Inflammatory macrophage treated with lipopolysaccharide for 4 hours (primary cell): ENCODE results near the gene GLP1R.

ENCODE experiments used
- DNase-seq: peaks from one replicate; pipeline ENCODE4 v3.0.0-alpha.2; 2020

The GLP1R gene

DNA sequence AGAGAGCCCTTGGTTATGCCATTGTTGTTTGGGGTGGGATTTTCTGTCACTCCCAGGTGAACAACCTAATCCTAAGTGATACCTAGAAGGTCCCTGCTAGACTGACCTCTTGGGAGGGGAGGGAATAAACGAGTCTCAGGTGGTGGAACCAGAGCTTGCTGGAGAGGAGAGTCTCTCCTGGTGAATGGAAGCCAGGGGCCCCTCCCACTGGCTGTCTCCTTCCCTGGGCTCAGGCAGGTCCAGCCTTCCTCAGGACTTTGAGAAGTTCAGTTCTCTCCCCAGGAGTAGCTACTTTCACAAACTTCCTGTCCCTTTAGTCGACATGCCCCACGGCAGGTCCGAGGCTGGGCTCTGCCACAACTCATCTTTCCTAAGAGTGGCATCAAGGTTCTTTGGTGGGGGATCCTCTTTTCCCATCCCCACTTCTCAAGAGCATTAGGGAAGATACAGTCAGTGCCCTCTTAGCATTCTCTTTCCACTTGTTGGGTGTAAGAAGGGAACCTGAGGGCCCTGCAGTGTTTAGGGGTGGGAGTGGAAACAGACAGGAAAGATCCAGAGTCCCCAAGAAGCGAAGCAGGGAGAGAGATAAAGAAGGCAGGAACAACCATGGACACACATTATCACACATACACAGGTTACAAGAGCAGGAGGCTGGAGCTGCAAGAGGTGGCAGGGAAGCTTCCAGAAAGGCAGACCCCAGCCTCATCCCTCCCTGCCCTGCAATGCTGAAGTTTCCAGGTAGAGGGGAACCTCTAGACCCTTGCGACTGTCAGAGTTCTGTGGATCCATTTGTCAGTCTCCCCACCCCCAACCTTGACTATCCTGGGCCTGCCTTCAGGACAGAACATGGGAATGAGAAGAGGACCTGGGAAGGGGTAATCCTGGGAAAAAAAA lies 900 bp upstream of the GLP1R start:
- no peak for DNase-seq

DNA sequence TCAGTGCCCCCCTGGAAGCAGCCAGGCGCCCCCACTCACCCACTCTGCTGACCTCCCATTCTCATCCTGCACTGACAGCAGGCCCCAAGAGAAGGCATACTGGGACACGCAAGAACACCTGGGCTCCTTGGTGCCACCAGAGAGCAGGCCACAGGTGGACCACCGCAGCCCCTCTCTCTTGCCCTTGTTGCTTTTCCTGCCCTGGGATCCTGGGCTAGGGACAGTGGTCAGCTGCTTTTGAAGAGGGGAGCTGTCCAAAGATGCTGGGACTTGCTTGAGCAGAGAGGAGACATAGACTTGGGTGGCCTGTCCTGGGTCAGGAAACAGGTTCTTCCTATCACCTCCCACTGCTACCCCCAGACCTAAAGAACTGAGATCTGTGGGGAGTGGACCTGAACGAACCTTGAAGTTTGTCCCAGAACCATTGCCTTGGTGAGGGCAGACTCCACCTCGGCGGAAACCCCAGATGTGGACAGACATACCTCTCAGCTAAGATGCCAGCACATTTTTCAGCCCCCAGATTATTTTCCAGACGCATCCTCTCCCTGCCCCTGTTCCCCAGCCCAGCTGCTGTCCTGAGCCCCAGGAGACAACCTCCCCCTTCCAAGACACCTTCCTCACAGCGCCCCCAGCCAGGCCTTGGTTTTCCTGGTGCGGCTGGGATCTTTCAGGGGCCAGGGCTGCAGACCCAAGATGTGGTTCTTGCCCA lies 1.1 kb downstream of the GLP1R start:
- DNase-seq, result no peak

GRCh38 chr6:39050453-39051112 lies 2.0 kb downstream of the GLP1R start:
- DNase-seq, result no peak

- DNase-seq, result no peak
These were observed 3.0 kb downstream of the GLP1R start for GRCh38 chr6:39051399-39052122.

DNA sequence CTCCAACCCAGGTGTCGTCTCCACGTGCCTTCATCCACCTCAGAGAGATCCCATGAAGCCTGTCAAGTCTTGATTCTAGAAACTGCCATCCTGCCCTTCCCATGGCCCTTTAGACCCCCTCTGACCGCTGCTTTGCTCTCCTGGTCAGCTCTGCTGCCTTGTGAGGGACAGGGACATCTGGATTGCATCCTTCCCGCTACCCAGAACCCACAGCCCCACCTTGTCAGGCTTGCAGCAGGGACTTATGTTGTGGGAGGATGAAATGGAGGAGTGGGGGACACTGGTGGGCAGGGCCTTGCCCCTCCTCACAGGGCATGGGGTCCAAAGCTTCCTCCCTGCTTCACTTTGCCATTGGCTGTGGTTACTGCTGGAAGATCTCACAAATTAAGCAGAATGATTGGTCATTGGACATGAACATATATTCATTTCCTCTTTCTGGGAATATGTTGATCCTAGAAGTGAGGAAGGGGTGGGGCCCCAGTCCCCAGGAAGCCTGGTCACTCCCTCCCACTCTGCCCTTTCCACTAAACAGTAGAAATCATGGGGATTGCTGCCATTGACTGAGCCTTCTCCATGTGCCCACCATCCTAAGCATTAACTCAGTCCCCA lies 4.5 kb downstream of the GLP1R start:
- DNase-seq, result peak; percentile 18

- DNase-seq, result no peak
These were observed 5.4 kb downstream of the GLP1R start for GRCh38 chr6:39053854-39054576.

- DNase-seq, result no peak
These were observed 6.1 kb downstream of the GLP1R start for GRCh38 chr6:39054577-39055142.

DNA sequence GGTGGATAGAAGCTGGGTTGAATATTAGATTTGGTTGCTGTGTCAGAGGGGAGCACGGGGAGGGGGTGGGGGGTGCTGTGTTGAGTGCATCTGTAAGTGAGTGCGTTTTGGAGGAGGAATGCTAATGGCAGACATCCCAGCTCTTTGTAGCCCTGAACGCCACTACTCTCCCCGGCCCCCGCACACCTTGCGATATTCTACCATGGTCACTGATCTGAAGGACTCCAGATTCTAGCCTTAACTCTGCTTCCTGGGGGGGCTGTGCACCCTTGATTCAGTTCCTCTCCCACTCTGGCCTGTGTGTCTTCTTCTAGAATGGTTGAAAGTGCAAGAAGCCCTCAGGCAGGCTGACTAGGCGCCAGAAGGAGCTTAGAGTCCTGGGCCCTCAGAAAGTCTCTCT lies 7.1 kb downstream of the GLP1R start:
- no peak for DNase-seq

DNA sequence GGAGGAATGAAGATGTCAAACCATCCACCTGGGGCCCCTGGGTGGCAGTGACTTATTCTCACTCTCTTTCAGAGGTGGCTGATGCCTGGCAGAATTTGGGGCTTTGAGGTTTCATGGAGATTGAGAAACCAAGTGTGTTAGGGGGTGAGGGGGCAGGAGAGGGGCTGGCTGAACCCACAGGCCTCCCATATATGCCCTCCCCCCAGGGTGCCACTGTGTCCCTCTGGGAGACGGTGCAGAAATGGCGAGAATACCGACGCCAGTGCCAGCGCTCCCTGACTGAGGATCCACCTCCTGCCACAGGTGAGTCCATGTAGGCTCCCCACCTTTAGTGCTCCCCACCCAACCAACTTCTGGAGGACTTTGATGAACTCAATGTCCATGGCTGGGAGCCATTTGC lies 7.6 kb downstream of the GLP1R start:
- DNase-seq, result no peak

- DNase-seq, result no peak
These were observed 8.1 kb downstream of the GLP1R start for GRCh38 chr6:39056681-39057080.

DNA sequence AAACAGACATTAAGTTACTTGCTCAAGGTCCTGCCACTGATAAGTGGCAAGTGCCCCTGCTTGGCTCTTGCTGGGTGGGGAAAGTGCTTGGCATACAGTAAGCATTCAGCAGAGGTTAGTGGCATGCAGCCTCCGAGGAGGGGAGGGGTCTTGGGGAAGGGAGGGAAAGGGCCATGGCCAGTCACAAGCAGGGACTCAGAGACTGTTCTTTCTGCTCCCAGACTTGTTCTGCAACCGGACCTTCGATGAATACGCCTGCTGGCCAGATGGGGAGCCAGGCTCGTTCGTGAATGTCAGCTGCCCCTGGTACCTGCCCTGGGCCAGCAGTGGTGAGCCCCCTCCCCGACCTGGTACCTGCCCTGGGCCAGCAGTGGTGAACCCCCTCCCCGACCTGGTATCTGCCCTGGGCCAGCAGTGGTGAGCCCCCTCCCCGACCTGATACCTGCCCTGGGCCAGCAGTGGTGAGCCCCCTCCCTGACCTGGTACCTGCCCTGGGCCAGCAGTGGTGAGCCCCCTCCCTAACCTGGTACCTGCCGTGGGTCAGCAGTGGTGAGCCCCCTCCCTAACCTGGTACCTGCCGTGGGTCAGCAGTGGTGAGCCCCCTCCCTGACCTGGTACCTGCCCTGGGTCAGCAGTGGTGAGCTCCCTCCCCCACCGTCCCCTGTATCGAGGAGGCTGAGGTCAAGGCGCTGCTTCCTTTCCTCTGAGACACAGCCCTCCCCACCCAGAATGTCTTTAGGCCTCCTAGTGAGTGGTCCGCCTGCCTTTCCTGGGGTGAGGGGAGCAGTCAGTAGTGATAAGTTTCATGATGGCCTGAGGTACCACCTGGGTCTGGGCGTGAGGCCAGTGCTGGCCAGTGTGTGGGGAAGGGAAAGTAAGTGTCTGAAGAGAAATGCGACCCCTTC lies 8.9 kb downstream of the GLP1R start:
- DNase-seq, result no peak

- no peak for DNase-seq
These were observed 10.0 kb downstream of the GLP1R start for GRCh38 chr6:39058471-39059147.

GRCh38 chr6:39059496-39060310 lies 11.1 kb downstream of the GLP1R start:
- no peak for DNase-seq

GRCh38 chr6:39060467-39061160 lies 12.0 kb downstream of the GLP1R start:
- no peak for DNase-seq

DNA sequence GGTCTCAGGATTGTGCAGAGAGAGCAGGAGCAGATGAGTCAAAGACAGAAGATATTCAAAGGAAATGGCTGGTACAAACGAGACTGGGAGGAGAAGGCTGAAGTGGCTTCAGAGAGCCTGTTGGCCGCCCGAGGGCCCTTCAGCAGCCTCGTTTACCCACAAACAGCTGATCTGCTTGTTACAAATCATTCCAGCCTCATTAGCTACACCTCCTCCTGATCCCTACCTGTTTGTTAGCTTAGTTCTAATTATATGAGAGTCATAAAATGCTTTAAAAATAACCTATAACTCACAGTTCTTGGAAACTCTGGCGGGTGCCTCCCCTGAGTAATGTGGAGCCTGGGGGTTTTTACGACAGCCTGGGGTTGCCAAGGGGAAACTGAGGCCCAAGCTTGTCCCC lies 12.6 kb downstream of the GLP1R start:
- no peak for DNase-seq

- DNase-seq, result no peak
These were observed 13.0 kb downstream of the GLP1R start for GRCh38 chr6:39061588-39061987.

- no peak for DNase-seq
These were observed 13.6 kb downstream of the GLP1R start for GRCh38 chr6:39062014-39062740.

DNA sequence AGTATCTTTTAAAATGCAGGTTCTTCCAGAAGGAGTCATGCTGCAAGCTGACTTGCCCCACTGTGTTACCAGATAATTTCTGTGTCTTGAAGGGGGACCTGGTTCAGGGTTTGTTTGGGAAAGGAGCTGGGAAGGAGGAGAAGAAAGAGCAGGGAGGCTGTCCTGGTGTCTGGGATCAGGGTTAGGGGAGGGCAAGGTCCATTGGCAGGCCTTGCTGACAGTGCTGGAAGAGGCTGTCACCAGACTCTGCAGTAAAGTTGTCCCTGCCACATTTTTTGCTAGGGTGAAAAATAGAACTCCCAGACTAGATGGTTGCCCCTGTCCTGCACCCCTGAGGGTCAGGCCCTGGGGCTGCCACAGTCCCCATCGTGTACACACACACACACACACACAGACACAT lies 14.9 kb downstream of the GLP1R start:
- no peak for DNase-seq
